Thyroid gland (tissue), 4 donors: ENCODE measurements around the gene OLAH.

Source experiments
- POLR2A ChIP-seq, 2 donors: fragments of 450-650 bp; IDR thresholded peaks; one replicate each; pipeline ENCODE4 v1.6.1; 2017; ENCODE audit warnings: antibody characterized with exemption in 2 of 2, mild to moderate bottlenecking in 2 of 2, moderate library complexity in 1 of 2
- TF ChIP-seq, protein P1 (sequence below), 6 experiments: fragments of 200-600 bp in 3 of 6; fragments of 450-650 bp in 3 of 6; sonication (generic) in 3 of 6; IDR thresholded peaks; one replicate each; pipeline ENCODE4 v1.5.1; 2016 to 2019; ENCODE audit warnings: antibody characterized with exemption in 6 of 6, mild to moderate bottlenecking in 2 of 6, inconsistent platforms in 1 of 6, moderate library complexity in 1 of 6

DNA sequence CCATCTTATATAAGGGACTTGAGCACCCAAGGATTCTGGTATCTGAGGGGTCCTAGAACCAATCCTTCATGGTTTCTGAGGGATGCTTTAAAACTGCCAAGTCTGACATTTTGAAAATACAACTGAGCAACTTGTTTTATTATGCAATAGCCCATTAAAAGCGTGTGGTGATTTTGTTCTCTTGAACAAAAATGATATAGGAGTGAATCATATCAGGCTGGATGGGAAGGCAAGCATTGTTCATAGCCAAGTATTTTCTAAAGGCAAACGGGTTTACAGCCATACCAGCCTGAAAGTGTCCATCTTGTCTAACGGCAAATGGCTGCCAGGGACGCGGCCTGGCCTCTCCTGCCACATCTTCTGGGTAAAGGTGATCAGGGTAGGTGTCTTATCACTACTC is 76.8 kb downstream of the OLAH start:
- TF ChIP-seq, protein P1, sequence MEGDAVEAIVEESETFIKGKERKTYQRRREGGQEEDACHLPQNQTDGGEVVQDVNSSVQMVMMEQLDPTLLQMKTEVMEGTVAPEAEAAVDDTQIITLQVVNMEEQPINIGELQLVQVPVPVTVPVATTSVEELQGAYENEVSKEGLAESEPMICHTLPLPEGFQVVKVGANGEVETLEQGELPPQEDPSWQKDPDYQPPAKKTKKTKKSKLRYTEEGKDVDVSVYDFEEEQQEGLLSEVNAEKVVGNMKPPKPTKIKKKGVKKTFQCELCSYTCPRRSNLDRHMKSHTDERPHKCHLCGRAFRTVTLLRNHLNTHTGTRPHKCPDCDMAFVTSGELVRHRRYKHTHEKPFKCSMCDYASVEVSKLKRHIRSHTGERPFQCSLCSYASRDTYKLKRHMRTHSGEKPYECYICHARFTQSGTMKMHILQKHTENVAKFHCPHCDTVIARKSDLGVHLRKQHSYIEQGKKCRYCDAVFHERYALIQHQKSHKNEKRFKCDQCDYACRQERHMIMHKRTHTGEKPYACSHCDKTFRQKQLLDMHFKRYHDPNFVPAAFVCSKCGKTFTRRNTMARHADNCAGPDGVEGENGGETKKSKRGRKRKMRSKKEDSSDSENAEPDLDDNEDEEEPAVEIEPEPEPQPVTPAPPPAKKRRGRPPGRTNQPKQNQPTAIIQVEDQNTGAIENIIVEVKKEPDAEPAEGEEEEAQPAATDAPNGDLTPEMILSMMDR (IDR thresholded peaks at IDR 0.05) = no peak
- TF ChIP-seq POLR2A (IDR thresholded peaks at IDR 0.05) = no peak
